IMR-90 (cell line): ENCODE results near the gene PHC1. TPM values are rescaled to one million over a fixed set of nuclear protein-coding genes. Genes with fewer than 3 reads are reported as not detected.

Experiments
- ATAC-seq: fragments of 200-7000 bp; cut with Tn5 transposase; 2 replicates; pipeline ENCODE4 v1.9.1; 2020; ENCODE audit warnings: low read depth, mild to moderate bottlenecking, moderate library complexity
- BruUV-seq: library from RNA; stranded (reverse); fragments of 400-500 nt; replicated peaks from 2 replicates; lab custom pipeline; 2021; lab: Mats Ljungman, UMichigan
- CTCF ChIA-PET: fragments of 300-600 bp; formaldehyde crosslinking; extraction: SDS; loops from one replicate; lab custom pipeline; 2021; ENCODE audit warnings: antibody characterized with exemption; lab: Yijun Ruan, JAX
- POLR2A ChIA-PET: fragments of 300-600 bp; sonication (Branson Sonifier 250); formaldehyde crosslinking; loops from one replicate; lab custom pipeline; 2022; ENCODE audit warnings: antibody characterized with exemption; ENCODE audit not compliant: unreplicated experiment; lab: Charles Lee
- DNase-seq: peaks from one replicate; pipeline ENCODE4 v3.0.0; 2013
- H2AFZ ChIP-seq: replicated peaks from 2 replicates; pipeline ENCODE3; 2013; ENCODE audit warnings: low read length, mild to moderate bottlenecking; ENCODE audit not compliant: poor library complexity
- H2AK5ac ChIP-seq: 2 replicates; pipeline ENCODE4 v1.6.1; 2013; ENCODE audit warnings: low read depth, low read length, inconsistent platforms
- H2AK9ac ChIP-seq: replicated peaks from 2 replicates; pipeline ENCODE3; 2013; ENCODE audit warnings: mild to moderate bottlenecking, low read depth, low read length, moderate library complexity; ENCODE audit not compliant: poor library complexity
- H2BK120ac ChIP-seq: 2 replicates; pipeline ENCODE4 v1.6.1; 2013; ENCODE audit warnings: low read depth, low read length, inconsistent platforms
- H2BK15ac ChIP-seq: 3 replicates; pipeline ENCODE4 v1.6.1; 2013; ENCODE audit warnings: low read depth, low read length, inconsistent platforms
- H2BK20ac ChIP-seq: 2 replicates; pipeline ENCODE4 v1.6.1; 2013; ENCODE audit warnings: low read depth, mild to moderate bottlenecking, inconsistent platforms, low read length, moderate library complexity
- H2BK5ac ChIP-seq: 2 replicates; pipeline ENCODE4 v1.6.1; 2013; ENCODE audit warnings: mild to moderate bottlenecking, low read depth, low read length, inconsistent platforms; ENCODE audit not compliant: poor library complexity, severe bottlenecking
- H3K14ac ChIP-seq: replicated peaks from 2 replicates; pipeline ENCODE4 v1.6.1; 2013; ENCODE audit warnings: low read depth, low read length, inconsistent platforms
- H3K18ac ChIP-seq: 2 replicates; pipeline ENCODE4 v1.6.1; 2013; ENCODE audit warnings: low read depth, low read length, control low read depth
- H3K23ac ChIP-seq: 2 replicates; pipeline ENCODE4 v1.6.1; 2013; ENCODE audit warnings: low read depth, low read length, inconsistent platforms
- H3K27ac ChIP-seq: 2 replicates; pipeline ENCODE4 v1.5.1; 2013; ENCODE audit warnings: mild to moderate bottlenecking, control low read depth, low read length; ENCODE audit not compliant: insufficient read depth
- H3K27me3 ChIP-seq: 2 replicates; pipeline ENCODE4 v1.6.1; 2013; ENCODE audit warnings: low read length; ENCODE audit not compliant: control insufficient read depth, insufficient read depth
- H3K36me3 ChIP-seq: 2 replicates; pipeline ENCODE4 v1.6.1; 2013; ENCODE audit warnings: low read length, mixed read lengths; ENCODE audit not compliant: control insufficient read depth, insufficient read depth
- H3K4ac ChIP-seq: 2 replicates; pipeline ENCODE4 v1.6.1; 2013; ENCODE audit warnings: low read depth, low read length, inconsistent platforms
- H3K4me1 ChIP-seq: 2 replicates; pipeline ENCODE4 v1.6.1; 2013; ENCODE audit warnings: low read length, mixed read lengths; ENCODE audit not compliant: control insufficient read depth, insufficient read depth
- H3K4me2 ChIP-seq: 2 replicates; pipeline ENCODE4 v1.6.1; 2013; ENCODE audit warnings: low read depth, mild to moderate bottlenecking, control low read depth, low read length, moderate library complexity
- H3K4me3 ChIP-seq: 2 replicates; pipeline ENCODE4 v1.5.1; 2013; ENCODE audit warnings: low read depth, mild to moderate bottlenecking, control low read depth, low read length, moderate library complexity; ENCODE audit not compliant: insufficient read depth
- H3K56ac ChIP-seq: 2 replicates; pipeline ENCODE4 v1.6.1; 2013; ENCODE audit warnings: low read length, inconsistent platforms; ENCODE audit not compliant: insufficient read depth; ENCODE audit errors: extremely low read depth
- H3K79me1 ChIP-seq, 2 experiments: 2 replicates each; pipeline ENCODE4 v1.6.1; 2013; ENCODE audit warnings: low read length in 2 of 2, inconsistent platforms in 1 of 2, low read depth in 1 of 2
- H3K9ac ChIP-seq: 2 replicates; pipeline ENCODE4 v1.6.1; 2013; ENCODE audit warnings: low read depth, low read length, control low read depth
- H3K9me1 ChIP-seq: 2 replicates; pipeline ENCODE4 v1.6.1; 2013; ENCODE audit warnings: low read length, inconsistent platforms; ENCODE audit not compliant: insufficient read depth
- H3K9me3 ChIP-seq: 2 replicates; pipeline ENCODE4 v1.6.1; 2013; ENCODE audit warnings: low read length; ENCODE audit not compliant: control insufficient read depth, insufficient read depth
- H4K20me1 ChIP-seq: 2 replicates; pipeline ENCODE4 v1.6.1; 2013; ENCODE audit warnings: low read length, inconsistent platforms; ENCODE audit not compliant: insufficient read depth
- H4K5ac ChIP-seq: 2 replicates; pipeline ENCODE4 v1.6.1; 2013; ENCODE audit warnings: mild to moderate bottlenecking, low read depth, low read length, control low read depth
- H4K8ac ChIP-seq, 2 experiments: 2 replicates each; pipeline ENCODE4 v1.6.1; 2013; ENCODE audit warnings: low read depth in 2 of 2, low read length in 2 of 2, control low read depth in 1 of 2, inconsistent platforms in 1 of 2
- H4K91ac ChIP-seq: 2 replicates; pipeline ENCODE4 v1.6.1; 2013; ENCODE audit warnings: low read depth, low read length, inconsistent platforms; ENCODE audit not compliant: insufficient read depth
- BHLHE40 ChIP-seq: fragments of 150-350 bp; IDR thresholded peaks from 2 replicates; pipeline ENCODE4 v1.6.1; 2016; ENCODE audit warnings: mild to moderate bottlenecking, low read depth, low read length
- CEBPB ChIP-seq: IDR thresholded peaks from 2 replicates; pipeline ENCODE4 v1.6.1; 2012; ENCODE audit warnings: low read depth, low read length, improper control_type of control experiment
- CHD1 ChIP-seq: IDR thresholded peaks from 2 replicates; pipeline ENCODE4 v1.6.1; 2012; ENCODE audit warnings: low read depth, low read length, improper control_type of control experiment
- FOS ChIP-seq: fragments of 150-350 bp; IDR thresholded peaks from 2 replicates; pipeline ENCODE4 v1.6.1; 2016; ENCODE audit warnings: low read depth, low read length
- MAFK ChIP-seq: IDR thresholded peaks from 2 replicates; pipeline ENCODE4 v1.6.1; 2012; ENCODE audit warnings: low read depth, low read length, improper control_type of control experiment
- MAZ ChIP-seq: IDR thresholded peaks from 2 replicates; pipeline ENCODE4 v1.6.1; 2012; ENCODE audit warnings: low read depth, mild to moderate bottlenecking, low read length, improper control_type of control experiment, moderate library complexity, borderline replicate concordance
- MXI1 ChIP-seq: IDR thresholded peaks from 2 replicates; pipeline ENCODE4 v1.6.1; 2012; ENCODE audit warnings: low read depth, mild to moderate bottlenecking, low read length, moderate library complexity, borderline replicate concordance
- NFE2L2 ChIP-seq: fragments of 150-350 bp; IDR thresholded peaks from 2 replicates; pipeline ENCODE4 v1.6.1; 2016; ENCODE audit warnings: low read depth, mild to moderate bottlenecking, low read length
- POLR2A ChIP-seq: IDR thresholded peaks from 2 replicates; pipeline ENCODE4 v1.6.1; 2012; ENCODE audit warnings: mild to moderate bottlenecking, low read depth, low read length
- RAD21 ChIP-seq: IDR thresholded peaks from 2 replicates; pipeline ENCODE4 v1.6.1; 2012; ENCODE audit warnings: low read length, improper control_type of control experiment
- RCOR1 ChIP-seq: IDR thresholded peaks from 2 replicates; pipeline ENCODE4 v1.6.1; 2012; ENCODE audit warnings: mild to moderate bottlenecking, low read length, improper control_type of control experiment; ENCODE audit not compliant: insufficient replicate concordance
- RFX5 ChIP-seq: IDR thresholded peaks from 2 replicates; pipeline ENCODE4 v1.8.0; 2012; ENCODE audit warnings: low read depth, mild to moderate bottlenecking, low read length, moderate library complexity
- SMC3 ChIP-seq: fragments of 150-350 bp; IDR thresholded peaks from 2 replicates; pipeline ENCODE4 v1.6.1; 2016; ENCODE audit warnings: low read depth, mild to moderate bottlenecking, antibody characterized with exemption, low read length, moderate library complexity
- WGBS, 2 experiments: methylation state at CpG; one replicate each; pipeline versions ENCODE4 v1.1.5 to v1.1.7; 2013; ENCODE audit warnings: missing lambda C conversion rate in 2 of 2; ENCODE audit not compliant: insufficient read length in 1 of 2; ENCODE audit errors: extremely low coverage in 2 of 2; 5-methylcytosine and 5-hydroxymethylcytosine counted together
- dilution Hi-C: fragments of 300-500 bp; cut with HindIII; formaldehyde crosslinking; loops from one replicate; pipeline ENCODE4 v1.14.3; 2018; ENCODE audit warnings: low sequenced_read_pairs; ENCODE audit not compliant: unreplicated experiment
- in situ Hi-C: fragments of 300-500 bp; cut with MboI; formaldehyde crosslinking; loops from 3 replicates; pipeline ENCODE4 v1.14.3; 2019; ENCODE audit warnings: low sequenced_read_pairs, inconsistent platforms, mixed read lengths
- intact Hi-C: fragments of 100-400 bp; cut with micrococcal nuclease; formaldehyde crosslinking; loops from 2 replicates; pipeline ENCODE4 v1.10.0; 2022
- polyA plus RNA-seq, 3 experiments: library from polyadenylated mRNA; depleted of rRNA; stranded (reverse); fragments of >200 nt; gene quantifications; 2 replicates each; pipeline ENCODE4 v1.2.3, GENCODE V29; 2012; ENCODE audit warnings: low replicate concordance in 1 of 3
- total RNA-seq: library from RNA; depleted of rRNA; stranded (reverse); fragments of >200 nt; gene quantifications from 2 replicates; pipeline ENCODE4 v1.2.3, GENCODE V29; 2012
- TF ChIP-seq, protein P1 (sequence below): fragments of 150-350 bp; IDR thresholded peaks from 2 replicates; pipeline ENCODE4 v1.6.1; 2017; ENCODE audit warnings: mild to moderate bottlenecking, antibody characterized with exemption, low read length, low read depth
- TF ChIP-seq, protein P2 (sequence below): conservative IDR thresholded peaks from 2 replicates; pipeline ENCODE4 v1.5.1; 2012; ENCODE audit warnings: mild to moderate bottlenecking, low read depth, low read length, improper control_type of control experiment

Gene PHC1
- total and polyA plus RNA-seq, 2 of the 4 experiments (the other 2 are of a cell fraction) = 9.1 to 23.1 TPM

DNA sequence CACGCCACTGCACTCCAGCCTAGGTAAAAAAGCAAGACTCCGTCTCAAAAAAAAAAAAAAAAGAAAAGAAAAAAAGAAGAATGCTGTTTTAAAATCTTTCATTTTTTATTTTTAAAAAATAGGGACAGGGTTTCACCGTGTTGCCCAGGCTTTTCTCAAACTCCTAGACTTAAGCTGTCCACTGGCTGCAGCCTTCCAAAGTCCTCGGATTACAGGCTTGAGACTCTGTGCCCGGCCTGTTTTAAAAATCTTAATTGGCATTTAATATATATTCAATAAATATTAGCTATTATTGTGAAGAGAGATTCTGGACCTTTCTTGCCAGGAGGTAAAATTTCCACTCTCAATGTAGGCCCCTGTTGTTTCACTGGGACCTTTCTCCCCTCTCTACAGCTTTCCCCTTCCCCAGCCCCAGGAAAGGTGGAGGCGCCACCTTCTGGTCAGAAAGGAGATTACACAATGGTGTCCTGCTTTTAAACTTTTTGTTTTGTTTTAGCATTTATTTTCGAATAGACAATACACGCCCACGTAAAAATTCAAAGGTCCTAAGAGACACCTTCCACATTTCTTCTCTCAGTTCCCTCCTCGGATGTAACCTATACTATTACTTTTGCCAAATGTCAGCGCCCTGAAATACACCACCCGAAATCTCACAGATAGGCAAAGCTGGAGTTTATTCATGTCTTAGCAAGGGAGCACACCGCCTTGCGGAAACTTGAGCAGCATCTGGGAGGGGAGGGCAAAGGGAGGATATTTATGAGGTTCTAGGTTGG, 23.8 kb upstream of the PHC1 start (continued):
- no peak for TF ChIP-seq FOS
- TF ChIP-seq POLR2A = no peak

DNA sequence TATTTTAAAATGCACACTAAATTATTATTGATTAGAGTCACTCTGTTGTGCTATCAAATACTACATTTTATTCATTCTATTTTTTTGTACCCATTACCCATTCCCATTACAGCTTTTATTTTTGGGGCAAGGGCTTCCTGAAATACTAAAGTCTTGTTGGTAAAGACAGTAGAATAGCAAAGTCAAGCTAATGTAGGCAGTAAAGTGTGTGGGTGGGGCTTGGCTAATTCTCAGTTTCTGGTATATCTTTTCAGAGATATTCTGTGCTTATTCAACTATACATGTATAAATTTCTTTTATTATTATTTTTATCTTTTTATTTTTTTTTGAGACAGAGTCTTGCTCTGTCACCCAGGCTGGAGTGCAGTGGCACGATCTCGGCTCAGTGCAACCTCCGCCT, 22.3 kb upstream of the PHC1 start:
- no TSS peak for BruUV-seq
- Histone ChIP-seq H3K23ac (no peak overlapping the region), H3K36me3 (no peaks in the 10 kb centered on the region), H3K4me2 (no peak overlapping the region), H2AK9ac (no peak overlapping the region), H3K79me1 (no peaks in the 10 kb centered on the region), H4K8ac (no peak overlapping the region), H2BK120ac (no peak overlapping the region), H3K4me1 (no peaks in the 10 kb centered on the region), H2BK15ac (no peak overlapping the region), H4K5ac (no peak overlapping the region), H3K9me3 (no peaks in the 10 kb centered on the region), H3K27ac (no peak overlapping the region), H3K4me3 (no peak overlapping the region), H2BK20ac (no peak overlapping the region), H3K14ac (no peak overlapping the region), H2AFZ (no peak overlapping the region), H4K20me1 (no peaks in the 10 kb centered on the region), H2AK5ac (no peak overlapping the region), H3K27me3 (peaks cover 2% of the 10 kb centered on the region), H3K18ac (no peak overlapping the region), H3K56ac (no peak overlapping the region), H3K9me1 (no peaks in the 10 kb centered on the region), H3K4ac (no peak overlapping the region), H4K91ac (no peak overlapping the region), H2BK5ac (no peak overlapping the region), H3K9ac (no peak overlapping the region)
- POLR2A ChIA-PET = no interaction called here
- DNase-seq (no peak), ATAC-seq (no peak)
- dilution Hi-C loops (no loop called here), intact Hi-C loops (loop anchor here (2.0 to 10.0 kb wide), 2 partner anchors 147 to 347 kb away; partner anchors contain the start of gene CLEC4E), in situ Hi-C loops (loop anchor here (5.0 kb wide), 1 partner anchor 210 kb away; no protein-coding TSS in a partner anchor)
- CTCF ChIA-PET = interaction anchor here (0.6 to 1.5 kb wide), 2 partner anchors 13 to 22 kb away, joined by 3 to 4 read pairs; no protein-coding TSS in a partner anchor
- no CpG with 5 or more reads among the region's 3 CpGs for WGBS, 2 experiments
- TF ChIP-seq RCOR1 (no peak), CHD1 (no peak), MAFK (no peak), MXI1 (no peak), BHLHE40 (no peak), CEBPB (no peak), NFE2L2 (no peak), RFX5 (no peak), RAD21 (no peak), POLR2A (no peak), FOS (no peak), MAZ (no peak), SMC3 (no peak)
- TF ChIP-seq, protein P1, sequence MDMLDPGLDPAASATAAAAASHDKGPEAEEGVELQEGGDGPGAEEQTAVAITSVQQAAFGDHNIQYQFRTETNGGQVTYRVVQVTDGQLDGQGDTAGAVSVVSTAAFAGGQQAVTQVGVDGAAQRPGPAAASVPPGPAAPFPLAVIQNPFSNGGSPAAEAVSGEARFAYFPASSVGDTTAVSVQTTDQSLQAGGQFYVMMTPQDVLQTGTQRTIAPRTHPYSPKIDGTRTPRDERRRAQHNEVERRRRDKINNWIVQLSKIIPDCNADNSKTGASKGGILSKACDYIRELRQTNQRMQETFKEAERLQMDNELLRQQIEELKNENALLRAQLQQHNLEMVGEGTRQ = no peak
- TF ChIP-seq, protein P2, sequence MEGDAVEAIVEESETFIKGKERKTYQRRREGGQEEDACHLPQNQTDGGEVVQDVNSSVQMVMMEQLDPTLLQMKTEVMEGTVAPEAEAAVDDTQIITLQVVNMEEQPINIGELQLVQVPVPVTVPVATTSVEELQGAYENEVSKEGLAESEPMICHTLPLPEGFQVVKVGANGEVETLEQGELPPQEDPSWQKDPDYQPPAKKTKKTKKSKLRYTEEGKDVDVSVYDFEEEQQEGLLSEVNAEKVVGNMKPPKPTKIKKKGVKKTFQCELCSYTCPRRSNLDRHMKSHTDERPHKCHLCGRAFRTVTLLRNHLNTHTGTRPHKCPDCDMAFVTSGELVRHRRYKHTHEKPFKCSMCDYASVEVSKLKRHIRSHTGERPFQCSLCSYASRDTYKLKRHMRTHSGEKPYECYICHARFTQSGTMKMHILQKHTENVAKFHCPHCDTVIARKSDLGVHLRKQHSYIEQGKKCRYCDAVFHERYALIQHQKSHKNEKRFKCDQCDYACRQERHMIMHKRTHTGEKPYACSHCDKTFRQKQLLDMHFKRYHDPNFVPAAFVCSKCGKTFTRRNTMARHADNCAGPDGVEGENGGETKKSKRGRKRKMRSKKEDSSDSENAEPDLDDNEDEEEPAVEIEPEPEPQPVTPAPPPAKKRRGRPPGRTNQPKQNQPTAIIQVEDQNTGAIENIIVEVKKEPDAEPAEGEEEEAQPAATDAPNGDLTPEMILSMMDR = no peak
